ENCODE results near the gene RGS7. TPM values are rescaled to one million over a fixed set of nuclear protein-coding genes. Genes with fewer than 3 reads are reported as not detected.

Gene RGS7
- total and polyA plus RNA-seq, 2 of the 8 experiments (the other 6 are each of a cell fraction or from before 2014, with no cell fraction given), result 1.6 to 3.0 TPM

GRCh38 chr1:240737298-240737697 lies 619.7 kb downstream of the RGS7 start:
- Histone ChIP-seq H2BK20ac (ENCODE audit: low read length) (no peak overlapping the region), H2AFZ (ENCODE audit: low read length) (no peak overlapping the region), H3K9me3 (ENCODE audit: insufficient read depth in 2 of 2, low read depth in 1 of 2, low read length in 1 of 2) (no peaks in the 10 kb centered on the region), H3K4me1 (replicated peaks in 1 of 4; ENCODE audit: control insufficient read depth in 3 of 4, insufficient read depth in 4 of 4, low read length in 3 of 4) (no peaks in the 10 kb centered on the region), H4K8ac (ENCODE audit: extremely low read depth, insufficient read depth, low read length) (no peak overlapping the region), H4K91ac (replicated peaks; ENCODE audit: insufficient read length, low read length) (no peak overlapping the region), H2BK15ac (ENCODE audit: low read length) (no peak overlapping the region), H4K5ac (ENCODE audit: insufficient read length, low read depth, low read length) (no peak overlapping the region), H3K23ac (ENCODE audit: insufficient read length) (no peak overlapping the region), H3K14ac (ENCODE audit: insufficient read length) (no peak overlapping the region), H2BK5ac (ENCODE audit: low read depth, low read length) (no peak overlapping the region), H3K23me2 (ENCODE audit: low read depth, low read length) (no peaks in the 10 kb centered on the region), H3K27ac (ENCODE audit: low read depth, low read length) (no peak overlapping the region), H2AK5ac (ENCODE audit: low read depth, low read length) (no peak overlapping the region), H3K4ac (replicated peaks; ENCODE audit: insufficient read length, low read depth, low read length) (no peak overlapping the region), H3K4me2 (ENCODE audit: insufficient read depth in 1 of 2, low read depth in 2 of 2, low read length in 2 of 2) (no peak overlapping the region), H3K56ac (replicated peaks; ENCODE audit: insufficient read length, low read depth, low read length) (no peak overlapping the region), H4K20me1 (replicated peaks in 1 of 2; ENCODE audit: control insufficient read depth in 1 of 2, insufficient read depth in 2 of 2, low read length in 2 of 2) (no peaks in the 10 kb centered on the region), H3K79me1 (ENCODE audit: low read depth, low read length) (no peaks in the 10 kb centered on the region), H3K36me3 (ENCODE audit: control insufficient read depth in 2 of 4, insufficient read depth in 4 of 4, low read length in 3 of 4) (no peaks in the 10 kb centered on the region), H3K9ac (replicated peaks in 1 of 4; ENCODE audit: extremely low read depth in 1 of 4, low read depth in 3 of 4, low read length in 3 of 4) (no peak overlapping the region), H3K4me3 (ENCODE audit: extremely low read depth in 1 of 4, insufficient read depth in 2 of 4, low read depth in 3 of 4, low read length in 4 of 4) (no peak overlapping the region), H2BK120ac (replicated peaks; ENCODE audit: low read depth, low read length) (no peak overlapping the region), H2BK12ac (ENCODE audit: low read depth, low read length) (no peak overlapping the region), H3K18ac (ENCODE audit: extremely low read depth, low read length) (no peak overlapping the region), H3K27me3 (replicated peaks in 1 of 4; ENCODE audit: control insufficient read depth in 3 of 4, extremely low read depth in 1 of 4, insufficient read depth in 3 of 4, low read length in 3 of 4) (no peaks in the 10 kb centered on the region), H3K79me2 (ENCODE audit: control insufficient read depth in 1 of 2, insufficient read depth in 2 of 2, low read length in 2 of 2) (no peaks in the 10 kb centered on the region)
- no peak for FAIRE-seq
- POLR2A ChIA-PET (ENCODE audit: partially characterized antibody), result no interaction called here
- WGBS, 2 experiments (ENCODE audit: extremely low coverage in 1 of 2, insufficient coverage in 1 of 2, insufficient read length in 1 of 2, insufficient replicate concordance in 2 of 2, low coverage in 1 of 2, low lambda C conversion rate in 2 of 2, missing lambda C conversion rate in 1 of 2), result 88% methylated on average over 4 of the region's 4 CpGs; no CpG with 5 or more reads in 1 of the 2 experiments
- DNase-seq (ENCODE audit: low read depth in 1 of 2, low spot score in 2 of 2), result no peak
- CTCF ChIA-PET (ENCODE audit: partially characterized antibody), result interaction anchor here (0.7 to 0.9 kb wide), 2 partner anchors 8 to 10 kb away, joined by 3 to 4 read pairs; no protein-coding TSS in a partner anchor
- TF ChIP-seq RAD21 (IDR thresholded peaks at IDR 0.05 in 1 of 2, conservative IDR thresholded peaks at IDR 0.05 in 1 of 2; ENCODE audit: low read depth in 2 of 2, low read length in 2 of 2) (no peak), CBX8 (IDR thresholded peaks at IDR 0.05; ENCODE audit: borderline replicate concordance, low read depth, low read length) (no peak), POU5F1 (IDR thresholded peaks at IDR 0.05; ENCODE audit: low read depth, low read length) (no peak), TBP (IDR thresholded peaks at IDR 0.05; ENCODE audit: low read depth, low read length) (no peak), SP2 (IDR thresholded peaks at IDR 0.05; ENCODE audit: low read length) (no peak), YY1 (IDR thresholded peaks at IDR 0.05; ENCODE audit: low read depth, low read length) (no peak), BCL11A (IDR thresholded peaks at IDR 0.05; ENCODE audit: low read depth in 2 of 2, low read length in 2 of 2) (no peak), RBBP5 (IDR thresholded peaks at IDR 0.05; ENCODE audit: borderline replicate concordance, low read depth, low read length) (no peak), MAFK (IDR thresholded peaks at IDR 0.05; ENCODE audit: low read depth, low read length) (no peak), KDM4A (IDR thresholded peaks at IDR 0.05; ENCODE audit: low read depth, low read length, severe bottlenecking) (no peak), CHD1 (IDR thresholded peaks at IDR 0.05; ENCODE audit: low read depth, low read length) (no peak), CHD2 (IDR thresholded peaks at IDR 0.05; ENCODE audit: low read length) (no peak), TAF1 (IDR thresholded peaks at IDR 0.05; ENCODE audit: low read depth, low read length) (no peak), EP300 (IDR thresholded peaks at IDR 0.05; ENCODE audit: borderline replicate concordance in 1 of 2, low read depth in 2 of 2, low read length in 2 of 2) (no peak), BACH1 (IDR thresholded peaks at IDR 0.05; ENCODE audit: low read length) (no peak), EGR1 (IDR thresholded peaks at IDR 0.05; ENCODE audit: borderline replicate concordance, low read depth, low read length) (no peak)
